IMR-90 (cell line): ENCODE results near the gene DAD1. TPM values are rescaled to one million over a fixed set of nuclear protein-coding genes. Genes with fewer than 3 reads are reported as not detected.

Experiments used
- ATAC-seq: fragments of 200-7000 bp; cut with Tn5 transposase; 2 replicates; pipeline ENCODE4 v1.9.1; 2020; ENCODE audit warnings: low read depth, mild to moderate bottlenecking, moderate library complexity
- BruUV-seq: library from RNA; stranded (reverse); fragments of 400-500 nt; replicated peaks from 2 replicates; lab custom pipeline; 2021; lab: Mats Ljungman, UMichigan
- CTCF ChIA-PET: fragments of 300-600 bp; formaldehyde crosslinking; extraction: SDS; loops from one replicate; lab custom pipeline; 2021; ENCODE audit warnings: antibody characterized with exemption; lab: Yijun Ruan, JAX
- POLR2A ChIA-PET: fragments of 300-600 bp; sonication (Branson Sonifier 250); formaldehyde crosslinking; loops from one replicate; lab custom pipeline; 2022; ENCODE audit warnings: antibody characterized with exemption; ENCODE audit not compliant: unreplicated experiment; lab: Charles Lee
- DNase-seq: peaks from one replicate; pipeline ENCODE4 v3.0.0; 2013
- H2AFZ ChIP-seq: replicated peaks from 2 replicates; pipeline ENCODE3; 2013; ENCODE audit warnings: low read length, mild to moderate bottlenecking; ENCODE audit not compliant: poor library complexity
- H2AK5ac ChIP-seq: 2 replicates; pipeline ENCODE4 v1.6.1; 2013; ENCODE audit warnings: low read depth, low read length, inconsistent platforms
- H2AK9ac ChIP-seq: replicated peaks from 2 replicates; pipeline ENCODE3; 2013; ENCODE audit warnings: mild to moderate bottlenecking, low read depth, low read length, moderate library complexity; ENCODE audit not compliant: poor library complexity
- H2BK120ac ChIP-seq: 2 replicates; pipeline ENCODE4 v1.6.1; 2013; ENCODE audit warnings: low read depth, low read length, inconsistent platforms
- H2BK15ac ChIP-seq: 3 replicates; pipeline ENCODE4 v1.6.1; 2013; ENCODE audit warnings: low read depth, low read length, inconsistent platforms
- H2BK20ac ChIP-seq: 2 replicates; pipeline ENCODE4 v1.6.1; 2013; ENCODE audit warnings: low read depth, mild to moderate bottlenecking, inconsistent platforms, low read length, moderate library complexity
- H2BK5ac ChIP-seq: 2 replicates; pipeline ENCODE4 v1.6.1; 2013; ENCODE audit warnings: mild to moderate bottlenecking, low read depth, low read length, inconsistent platforms; ENCODE audit not compliant: poor library complexity, severe bottlenecking
- H3K14ac ChIP-seq: replicated peaks from 2 replicates; pipeline ENCODE4 v1.6.1; 2013; ENCODE audit warnings: low read depth, low read length, inconsistent platforms
- H3K18ac ChIP-seq: 2 replicates; pipeline ENCODE4 v1.6.1; 2013; ENCODE audit warnings: low read depth, low read length, control low read depth
- H3K23ac ChIP-seq: 2 replicates; pipeline ENCODE4 v1.6.1; 2013; ENCODE audit warnings: low read depth, low read length, inconsistent platforms
- H3K27ac ChIP-seq: 2 replicates; pipeline ENCODE4 v1.5.1; 2013; ENCODE audit warnings: mild to moderate bottlenecking, control low read depth, low read length; ENCODE audit not compliant: insufficient read depth
- H3K27me3 ChIP-seq: 2 replicates; pipeline ENCODE4 v1.6.1; 2013; ENCODE audit warnings: low read length; ENCODE audit not compliant: control insufficient read depth, insufficient read depth
- H3K36me3 ChIP-seq: 2 replicates; pipeline ENCODE4 v1.6.1; 2013; ENCODE audit warnings: low read length, mixed read lengths; ENCODE audit not compliant: control insufficient read depth, insufficient read depth
- H3K4ac ChIP-seq: 2 replicates; pipeline ENCODE4 v1.6.1; 2013; ENCODE audit warnings: low read depth, low read length, inconsistent platforms
- H3K4me1 ChIP-seq: 2 replicates; pipeline ENCODE4 v1.6.1; 2013; ENCODE audit warnings: low read length, mixed read lengths; ENCODE audit not compliant: control insufficient read depth, insufficient read depth
- H3K4me2 ChIP-seq: 2 replicates; pipeline ENCODE4 v1.6.1; 2013; ENCODE audit warnings: low read depth, mild to moderate bottlenecking, control low read depth, low read length, moderate library complexity
- H3K4me3 ChIP-seq: 2 replicates; pipeline ENCODE4 v1.5.1; 2013; ENCODE audit warnings: low read depth, mild to moderate bottlenecking, control low read depth, low read length, moderate library complexity; ENCODE audit not compliant: insufficient read depth
- H3K56ac ChIP-seq: 2 replicates; pipeline ENCODE4 v1.6.1; 2013; ENCODE audit warnings: low read length, inconsistent platforms; ENCODE audit not compliant: insufficient read depth; ENCODE audit errors: extremely low read depth
- H3K79me1 ChIP-seq, 2 experiments: 2 replicates each; pipeline ENCODE4 v1.6.1; 2013; ENCODE audit warnings: low read length in 2 of 2, inconsistent platforms in 1 of 2, low read depth in 1 of 2
- H3K9ac ChIP-seq: 2 replicates; pipeline ENCODE4 v1.6.1; 2013; ENCODE audit warnings: low read depth, low read length, control low read depth
- H3K9me1 ChIP-seq: 2 replicates; pipeline ENCODE4 v1.6.1; 2013; ENCODE audit warnings: low read length, inconsistent platforms; ENCODE audit not compliant: insufficient read depth
- H3K9me3 ChIP-seq: 2 replicates; pipeline ENCODE4 v1.6.1; 2013; ENCODE audit warnings: low read length; ENCODE audit not compliant: control insufficient read depth, insufficient read depth
- H4K20me1 ChIP-seq: 2 replicates; pipeline ENCODE4 v1.6.1; 2013; ENCODE audit warnings: low read length, inconsistent platforms; ENCODE audit not compliant: insufficient read depth
- H4K5ac ChIP-seq: 2 replicates; pipeline ENCODE4 v1.6.1; 2013; ENCODE audit warnings: mild to moderate bottlenecking, low read depth, low read length, control low read depth
- H4K8ac ChIP-seq, 2 experiments: 2 replicates each; pipeline ENCODE4 v1.6.1; 2013; ENCODE audit warnings: low read depth in 2 of 2, low read length in 2 of 2, control low read depth in 1 of 2, inconsistent platforms in 1 of 2
- H4K91ac ChIP-seq: 2 replicates; pipeline ENCODE4 v1.6.1; 2013; ENCODE audit warnings: low read depth, low read length, inconsistent platforms; ENCODE audit not compliant: insufficient read depth
- NFE2L2 ChIP-seq: fragments of 150-350 bp; IDR thresholded peaks from 2 replicates; pipeline ENCODE4 v1.6.1; 2016; ENCODE audit warnings: low read depth, mild to moderate bottlenecking, low read length
- WGBS, 2 experiments: methylation state at CpG; one replicate each; pipeline versions ENCODE4 v1.1.5 to v1.1.7; 2013; ENCODE audit warnings: missing lambda C conversion rate in 2 of 2; ENCODE audit not compliant: insufficient read length in 1 of 2; ENCODE audit errors: extremely low coverage in 2 of 2; 5-methylcytosine and 5-hydroxymethylcytosine counted together
- dilution Hi-C: fragments of 300-500 bp; cut with HindIII; formaldehyde crosslinking; loops from one replicate; pipeline ENCODE4 v1.14.3; 2018; ENCODE audit warnings: low sequenced_read_pairs; ENCODE audit not compliant: unreplicated experiment
- in situ Hi-C: fragments of 300-500 bp; cut with MboI; formaldehyde crosslinking; loops from 3 replicates; pipeline ENCODE4 v1.14.3; 2019; ENCODE audit warnings: low sequenced_read_pairs, inconsistent platforms, mixed read lengths
- intact Hi-C: fragments of 100-400 bp; cut with micrococcal nuclease; formaldehyde crosslinking; loops from 2 replicates; pipeline ENCODE4 v1.10.0; 2022
- polyA plus RNA-seq, 3 experiments: library from polyadenylated mRNA; depleted of rRNA; stranded (reverse); fragments of >200 nt; gene quantifications; 2 replicates each; pipeline ENCODE4 v1.2.3, GENCODE V29; 2012; ENCODE audit warnings: low replicate concordance in 1 of 3
- total RNA-seq: library from RNA; depleted of rRNA; stranded (reverse); fragments of >200 nt; gene quantifications from 2 replicates; pipeline ENCODE4 v1.2.3, GENCODE V29; 2012
- TF ChIP-seq, protein P1 (sequence below): conservative IDR thresholded peaks from 2 replicates; pipeline ENCODE4 v1.5.1; 2012; ENCODE audit warnings: mild to moderate bottlenecking, low read depth, low read length, improper control_type of control experiment

DAD1 gene
- total and polyA plus RNA-seq, 2 of the 4 experiments (the other 2 are of a cell fraction) = 396 to 496 TPM

DNA sequence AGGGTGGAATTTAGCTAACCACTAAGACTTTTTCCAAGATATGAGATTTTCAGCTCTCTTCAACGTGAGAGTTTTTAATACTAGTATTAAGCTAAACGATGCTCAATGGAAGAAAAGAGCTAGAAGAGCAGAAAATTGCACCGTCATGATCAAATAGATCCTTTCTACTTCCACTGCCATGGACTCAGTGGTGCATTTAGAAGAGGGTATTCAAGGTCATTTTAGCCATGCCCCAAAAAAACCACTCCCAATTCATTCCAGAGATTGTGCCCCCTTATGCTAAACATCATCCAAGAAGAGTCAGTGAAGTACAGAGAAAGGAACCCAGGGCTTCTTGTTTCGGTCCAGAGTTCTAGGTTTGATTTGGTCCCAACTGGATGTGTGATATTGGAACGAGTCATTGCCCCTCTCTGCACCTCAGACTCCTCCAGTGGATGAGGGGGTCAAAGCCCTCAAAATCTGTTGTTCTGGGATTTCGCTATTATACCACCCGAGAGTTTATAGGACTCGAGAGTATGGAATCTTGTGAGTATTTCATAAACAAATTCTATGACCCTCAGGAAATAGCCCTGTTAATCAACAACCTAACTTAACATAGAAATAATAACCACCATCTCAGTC lies 55.2 kb downstream of the DAD1 start:
- no CpG with 5 or more reads among the region's 8 CpGs for WGBS, 2 experiments
- Histone ChIP-seq H3K4me1 (peaks cover 12% of the 10 kb centered on the region), H4K91ac (peak overlapping the region; percentile 45; the same call in 1 of the 2 replicates), H3K4me3 (no peak overlapping the region), H2BK15ac (peak overlapping the region; percentile 6; the same call in 1 of the 3 replicates), H3K18ac (no peak overlapping the region), H3K36me3 (no peaks in the 10 kb centered on the region), H4K8ac (peak overlapping the region in 1 of 2 experiments; percentile 9; a peak in 1 of 4 replicates), H3K9me1 (peaks cover 13% of the 10 kb centered on the region), H2AK5ac (peak overlapping the region; percentile 56; the same call in 1 of the 2 replicates), H3K56ac (no peak overlapping the region), H3K79me1 (no peaks in the 10 kb centered on the region), H3K27me3 (no peaks in the 10 kb centered on the region), H3K9me3 (no peaks in the 10 kb centered on the region), H2AK9ac (no peak overlapping the region), H3K23ac (no peak overlapping the region), H3K14ac (peak overlapping the region; percentile 65), H2BK5ac (no peak overlapping the region), H3K4me2 (no peak overlapping the region), H2BK20ac (peak overlapping the region; percentile 68), H3K27ac (no peak overlapping the region), H2AFZ (no peak overlapping the region), H3K4ac (peak overlapping the region; percentile 50; the same call in 1 of the 2 replicates), H4K5ac (no peak overlapping the region), H3K9ac (no peak overlapping the region), H2BK120ac (peak overlapping the region; percentile 68), H4K20me1 (no peaks in the 10 kb centered on the region)
- no TSS peak for BruUV-seq
- in situ Hi-C loops = loop anchor here (25.0 kb wide), 1 partner anchor 778 kb away; the partner anchor contains the start of genes BCL2L2, PABPN1 and PPP1R3E
- intact Hi-C loops = loop anchor here (10.0 kb wide), 1 partner anchor 339 kb away; no protein-coding TSS in a partner anchor
- ChIA-PET POLR2A (no interaction called here), CTCF (interaction anchor here (1.1 to 2.0 kb wide), 2 partner anchors 9 to 11 kb away, joined by 3 to 5 read pairs; no protein-coding TSS in a partner anchor)
- TF ChIP-seq, protein P1, sequence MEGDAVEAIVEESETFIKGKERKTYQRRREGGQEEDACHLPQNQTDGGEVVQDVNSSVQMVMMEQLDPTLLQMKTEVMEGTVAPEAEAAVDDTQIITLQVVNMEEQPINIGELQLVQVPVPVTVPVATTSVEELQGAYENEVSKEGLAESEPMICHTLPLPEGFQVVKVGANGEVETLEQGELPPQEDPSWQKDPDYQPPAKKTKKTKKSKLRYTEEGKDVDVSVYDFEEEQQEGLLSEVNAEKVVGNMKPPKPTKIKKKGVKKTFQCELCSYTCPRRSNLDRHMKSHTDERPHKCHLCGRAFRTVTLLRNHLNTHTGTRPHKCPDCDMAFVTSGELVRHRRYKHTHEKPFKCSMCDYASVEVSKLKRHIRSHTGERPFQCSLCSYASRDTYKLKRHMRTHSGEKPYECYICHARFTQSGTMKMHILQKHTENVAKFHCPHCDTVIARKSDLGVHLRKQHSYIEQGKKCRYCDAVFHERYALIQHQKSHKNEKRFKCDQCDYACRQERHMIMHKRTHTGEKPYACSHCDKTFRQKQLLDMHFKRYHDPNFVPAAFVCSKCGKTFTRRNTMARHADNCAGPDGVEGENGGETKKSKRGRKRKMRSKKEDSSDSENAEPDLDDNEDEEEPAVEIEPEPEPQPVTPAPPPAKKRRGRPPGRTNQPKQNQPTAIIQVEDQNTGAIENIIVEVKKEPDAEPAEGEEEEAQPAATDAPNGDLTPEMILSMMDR = no peak
- peak; percentile 11; the same call in 1 of the 2 replicates for TF ChIP-seq NFE2L2
- no peak for DNase-seq
- dilution Hi-C loops = no loop called here
- no peak for ATAC-seq
